Kidney epithelial cell (primary cell): ENCODE results near the gene TMEM178B. TPM values are rescaled to one million over a fixed set of nuclear protein-coding genes. Genes with fewer than 3 reads are reported as not detected.

Experiments
- DNase-seq: peaks from one replicate; pipeline ENCODE4 v3.0.0-alpha.2; 2010; ENCODE audit warnings: low read depth
- H3K27me3 ChIP-seq: 2 replicates; pipeline ENCODE4 v1.6.0; 2011; ENCODE audit warnings: low read length; ENCODE audit not compliant: control insufficient read depth, insufficient read depth
- H3K36me3 ChIP-seq: 2 replicates; pipeline ENCODE4 v1.5.1; 2011; ENCODE audit warnings: low read length; ENCODE audit not compliant: control insufficient read depth, insufficient read depth
- H3K4me3 ChIP-seq: 2 replicates; pipeline ENCODE4 v1.5.1; 2011; ENCODE audit warnings: low read depth, mild to moderate bottlenecking, control low read depth, low read length
- CTCF ChIP-seq: IDR thresholded peaks from 2 replicates; pipeline ENCODE4 v1.5.1; 2011; ENCODE audit warnings: mild to moderate bottlenecking, moderate library complexity, low read length, control low read depth, inconsistent platforms; ENCODE audit not compliant: insufficient read depth, poor library complexity, severe bottlenecking
- total RNA-seq: library from RNA; depleted of rRNA; stranded (reverse); fragments of >200 nt; gene quantifications from 2 replicates; pipeline ENCODE4 v1.2.3, GENCODE V29; 2015

Gene TMEM178B
- total RNA-seq, 1 donor from 2014 or later: 9.7 TPM

- no peaks in the 10 kb centered on the region for H3K27me3 ChIP-seq
- no peak overlapping the region for H3K4me3 ChIP-seq
- DNase-seq: no peak
- H3K36me3 ChIP-seq: no peaks in the 10 kb centered on the region
- no peak for TF ChIP-seq CTCF
Measured at GRCh38 chr7:141178486-141179135, 104.7 kb downstream of the TMEM178B start.

GRCh38 chr7:141181812-141182211, 107.9 kb downstream of the TMEM178B start:
- Histone ChIP-seq H3K27me3 (no peaks in the 10 kb centered on the region), H3K4me3 (no peak overlapping the region), H3K36me3 (no peaks in the 10 kb centered on the region)
- no peak for TF ChIP-seq CTCF
- DNase-seq: no peak

GRCh38 chr7:141184532-141185190, 110.8 kb downstream of the TMEM178B start:
- TF ChIP-seq CTCF: no peak
- H3K27me3 ChIP-seq: no peaks in the 10 kb centered on the region
- no peak for DNase-seq
- H3K36me3 ChIP-seq: no peaks in the 10 kb centered on the region
- H3K4me3 ChIP-seq: no peak overlapping the region

GRCh38 chr7:141185369-141185967, 111.6 kb downstream of the TMEM178B start:
- no peaks in the 10 kb centered on the region for H3K27me3 ChIP-seq
- no peaks in the 10 kb centered on the region for H3K36me3 ChIP-seq
- no peak overlapping the region for H3K4me3 ChIP-seq
- DNase-seq: no peak
- TF ChIP-seq CTCF: no peak

- Histone ChIP-seq H3K36me3 (no peaks in the 10 kb centered on the region), H3K27me3 (no peaks in the 10 kb centered on the region), H3K4me3 (no peak overlapping the region)
- TF ChIP-seq CTCF: no peak
- DNase-seq: no peak
Measured at GRCh38 chr7:141189231-141189630, 115.4 kb downstream of the TMEM178B start.
